Erythroblast (primary cell): ENCODE data around the gene TCTN2.

Experiments used
- GATA1 ChIP-seq: IDR thresholded peaks from 2 replicates; pipeline ENCODE4 v1.6.1; 2011; ENCODE audit warnings: low read depth, mild to moderate bottlenecking, control low read depth, low read length, moderate library complexity
- POLR2A ChIP-seq: IDR thresholded peaks from 2 replicates; pipeline ENCODE4 v1.6.1; 2011; ENCODE audit warnings: mild to moderate bottlenecking, low read length

DNA sequence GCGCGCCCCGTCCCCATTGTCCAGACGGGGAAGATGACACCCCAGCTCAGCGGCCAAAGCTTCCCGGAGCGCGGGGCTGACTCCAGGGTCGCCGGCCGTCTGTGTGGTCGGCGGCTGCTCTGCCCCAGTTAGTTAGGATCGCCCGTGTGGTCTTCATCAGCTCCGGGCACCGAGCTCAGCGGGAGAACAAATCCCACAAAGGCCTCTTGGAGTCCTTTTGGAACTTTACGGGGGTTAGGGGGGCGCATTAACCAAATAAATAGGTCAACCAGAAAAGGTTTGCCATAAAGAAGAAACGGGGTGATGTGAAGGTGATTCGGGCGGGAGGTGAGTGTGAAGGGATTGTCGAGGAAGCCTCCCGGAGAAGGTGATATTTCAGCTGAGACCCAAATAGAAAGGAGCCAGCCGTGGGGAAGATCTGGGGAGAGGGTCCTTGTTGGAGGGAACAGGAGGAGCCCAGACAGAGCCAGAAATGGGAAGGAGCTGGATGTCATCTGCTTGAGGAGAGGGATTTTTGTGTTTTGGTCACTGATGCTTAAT is 41.9 kb downstream of the TCTN2 start:
- no peak for TF ChIP-seq POLR2A
- no peak for TF ChIP-seq GATA1
